ENCODE measurements around the gene DDB1.

Gene DDB1

DNA sequence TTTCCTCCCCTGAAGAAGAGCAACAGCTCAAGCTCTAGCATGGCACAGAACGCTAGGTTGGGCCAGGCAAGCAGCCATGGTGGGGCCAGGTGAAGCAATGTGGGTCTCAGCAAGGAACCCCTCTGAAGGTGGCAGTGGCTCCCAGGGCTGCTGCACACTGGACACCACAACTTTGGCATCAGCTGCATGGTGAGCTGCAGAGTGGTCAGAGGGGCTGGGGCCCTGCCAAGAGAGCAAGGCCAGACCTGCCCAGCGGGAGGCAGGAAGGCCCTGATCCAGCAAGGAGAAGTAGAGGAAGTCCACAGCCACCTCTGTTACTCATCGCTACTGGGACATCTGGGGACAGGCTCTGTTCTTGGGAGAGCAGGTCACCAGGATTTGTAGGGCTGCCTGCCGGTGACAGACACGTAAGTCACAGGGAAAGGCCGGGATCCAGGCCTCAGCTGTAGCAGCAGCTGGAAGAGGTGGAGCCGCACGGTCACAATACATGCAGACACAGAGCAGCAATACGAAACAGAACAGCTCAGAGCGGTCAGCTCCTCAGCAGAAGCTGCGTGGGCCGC lies 16.4 kb upstream of the DDB1 start:
- no peak overlapping the region for H3K4me3 ChIP-seq (ENCODE audit: low read depth, low read length)
- TF ChIP-seq, protein P1, sequence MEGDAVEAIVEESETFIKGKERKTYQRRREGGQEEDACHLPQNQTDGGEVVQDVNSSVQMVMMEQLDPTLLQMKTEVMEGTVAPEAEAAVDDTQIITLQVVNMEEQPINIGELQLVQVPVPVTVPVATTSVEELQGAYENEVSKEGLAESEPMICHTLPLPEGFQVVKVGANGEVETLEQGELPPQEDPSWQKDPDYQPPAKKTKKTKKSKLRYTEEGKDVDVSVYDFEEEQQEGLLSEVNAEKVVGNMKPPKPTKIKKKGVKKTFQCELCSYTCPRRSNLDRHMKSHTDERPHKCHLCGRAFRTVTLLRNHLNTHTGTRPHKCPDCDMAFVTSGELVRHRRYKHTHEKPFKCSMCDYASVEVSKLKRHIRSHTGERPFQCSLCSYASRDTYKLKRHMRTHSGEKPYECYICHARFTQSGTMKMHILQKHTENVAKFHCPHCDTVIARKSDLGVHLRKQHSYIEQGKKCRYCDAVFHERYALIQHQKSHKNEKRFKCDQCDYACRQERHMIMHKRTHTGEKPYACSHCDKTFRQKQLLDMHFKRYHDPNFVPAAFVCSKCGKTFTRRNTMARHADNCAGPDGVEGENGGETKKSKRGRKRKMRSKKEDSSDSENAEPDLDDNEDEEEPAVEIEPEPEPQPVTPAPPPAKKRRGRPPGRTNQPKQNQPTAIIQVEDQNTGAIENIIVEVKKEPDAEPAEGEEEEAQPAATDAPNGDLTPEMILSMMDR (IDR thresholded peaks at IDR 0.05; ENCODE audit: borderline replicate concordance, insufficient read depth, low read depth, low read length): no peak

- H3K4me3 ChIP-seq (ENCODE audit: low read depth, low read length): no peak overlapping the region
- TF ChIP-seq, protein P1 (IDR thresholded peaks at IDR 0.05; ENCODE audit: borderline replicate concordance, insufficient read depth, low read depth, low read length): no peak
Observed at GRCh38 chr11:61347916-61348461, 15.1 kb upstream of the DDB1 start.

- TF ChIP-seq, protein P1 (IDR thresholded peaks at IDR 0.05; ENCODE audit: borderline replicate concordance, insufficient read depth, low read depth, low read length): no peak
- no peak overlapping the region for H3K4me3 ChIP-seq (ENCODE audit: low read depth, low read length)
Observed at GRCh38 chr11:61345954-61346843, 13.3 kb upstream of the DDB1 start.

DNA sequence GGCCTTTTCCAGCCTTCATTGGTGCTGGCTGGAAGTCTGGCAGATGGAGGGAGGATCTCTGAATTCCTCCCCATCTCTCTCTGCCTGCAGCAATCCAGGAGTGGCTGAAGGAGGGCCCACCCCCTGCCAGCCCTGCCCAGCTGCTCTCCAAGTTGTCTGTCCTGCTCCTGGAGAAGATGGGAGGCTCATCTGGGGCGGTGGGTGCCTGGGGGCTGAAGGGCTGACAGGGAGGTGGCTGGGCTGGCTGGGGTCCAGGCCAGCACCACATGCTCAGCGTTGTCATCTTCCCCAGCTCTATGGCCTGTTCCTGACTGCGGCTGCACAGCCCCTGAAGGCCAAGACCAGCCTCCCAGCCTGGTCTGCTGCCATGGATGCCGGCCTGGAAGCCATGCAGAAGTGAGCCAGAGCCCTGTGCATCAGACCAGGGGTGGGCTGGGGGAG lies 12.3 kb upstream of the DDB1 start:
- no peak overlapping the region for H3K4me3 ChIP-seq (ENCODE audit: low read depth, low read length)
- TF ChIP-seq, protein P1 (IDR thresholded peaks at IDR 0.05; ENCODE audit: borderline replicate concordance, insufficient read depth, low read depth, low read length): no peak

DNA sequence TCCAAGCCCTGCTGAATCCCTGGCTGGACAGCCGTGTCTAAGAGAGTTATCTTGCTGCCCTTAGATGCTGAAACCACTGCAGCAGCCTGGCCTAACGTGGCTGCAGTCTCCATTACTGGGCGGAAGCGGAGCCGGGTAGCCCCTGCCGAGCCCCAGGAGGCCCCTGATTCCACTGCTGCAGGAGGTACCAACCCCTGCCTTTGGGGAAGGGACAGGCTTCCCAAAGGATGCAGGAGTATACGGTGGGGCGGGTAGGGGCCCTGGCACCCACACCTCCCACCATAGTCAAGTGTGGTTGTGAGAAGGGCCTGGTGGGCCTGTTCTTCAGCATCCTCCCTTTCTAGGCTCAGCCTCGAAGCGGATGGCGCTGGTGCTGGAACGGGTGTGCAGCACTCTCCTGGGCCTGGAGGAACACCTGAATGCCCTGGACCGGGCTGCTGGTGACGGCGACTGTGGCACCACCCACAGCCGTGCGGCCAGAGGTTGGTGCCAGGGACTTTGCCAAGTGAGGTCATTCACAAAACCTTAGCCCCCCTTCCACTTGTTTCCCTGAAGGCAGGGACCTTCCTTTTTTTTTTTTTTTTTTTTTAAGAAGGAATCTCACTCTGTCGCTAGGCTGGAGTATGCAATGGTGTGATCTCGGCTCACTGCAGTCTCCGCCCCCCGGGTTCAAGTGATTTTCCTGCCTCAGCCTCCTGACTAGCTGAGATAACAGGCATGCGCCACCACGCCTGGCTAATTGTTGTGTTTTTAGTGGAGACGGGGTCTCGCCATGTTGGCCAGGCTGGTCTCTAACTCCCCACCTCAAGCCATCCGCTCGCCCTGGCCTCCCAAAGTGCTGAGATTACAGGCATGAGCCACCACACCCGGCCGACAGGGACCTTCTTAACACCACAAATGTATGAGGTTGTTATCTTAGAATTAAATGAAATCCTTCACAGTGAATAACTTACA lies 11.2 kb upstream of the DDB1 start:
- TF ChIP-seq, protein P1 (IDR thresholded peaks at IDR 0.05; ENCODE audit: borderline replicate concordance, insufficient read depth, low read depth, low read length): no peak
- no peak overlapping the region for H3K4me3 ChIP-seq (ENCODE audit: low read depth, low read length)

GRCh38 chr11:61342207-61342803 lies 9.4 kb upstream of the DDB1 start:
- TF ChIP-seq, protein P1 (IDR thresholded peaks at IDR 0.05; ENCODE audit: borderline replicate concordance, insufficient read depth, low read depth, low read length): no peak

More at GRCh38 chr11:61342207-61342803, 9.4 kb upstream of the DDB1 start:
- no peak overlapping the region for H3K4me3 ChIP-seq (ENCODE audit: low read depth, low read length)

Measured in GM12875 (cell line).